Activated CD4-positive, alpha-beta memory T cell treated with anti-CD3 and anti-CD28 coated beads for 36 hours (primary cell): ENCODE measurements around the gene APCDD1. TPM values are rescaled to one million over a fixed set of nuclear protein-coding genes. Genes with fewer than 3 reads are reported as not detected.

ENCODE experiments used
- CTCF ChIA-PET: fragments of 350-600 bp; sonication (Branson Sonifier 250); formaldehyde crosslinking; loops from one replicate; lab custom pipeline; 2021; ENCODE audit warnings: antibody characterized with exemption, inconsistent platforms; lab: Charles Lee
- POLR2A ChIA-PET: fragments of 350-600 bp; sonication (Branson Sonifier 250); formaldehyde crosslinking; loops from one replicate; lab custom pipeline; 2021; ENCODE audit warnings: antibody characterized with exemption; lab: Charles Lee
- DNase-seq: peaks from one replicate; pipeline ENCODE4 v3.0.0-alpha.2; 2020
- H3K27ac Mint-ChIP-seq: one replicate; pipeline ENCODE4 v1.8.0; 2021; ENCODE audit warnings: mixed read lengths
- H3K27me3 Mint-ChIP-seq: one replicate; pipeline ENCODE4 v1.8.0; 2021; ENCODE audit warnings: mixed read lengths
- H3K36me3 Mint-ChIP-seq: one replicate; pipeline ENCODE4 v1.8.0; 2021; ENCODE audit warnings: mixed read lengths
- H3K4me1 Mint-ChIP-seq: one replicate; pipeline ENCODE4 v1.8.0; 2021; ENCODE audit warnings: low read depth, mixed read lengths
- H3K4me3 Mint-ChIP-seq: one replicate; pipeline ENCODE4 v1.8.0; 2021; ENCODE audit warnings: mild to moderate bottlenecking, mixed read lengths
- H3K9me3 Mint-ChIP-seq: one replicate; pipeline ENCODE4 v1.8.0; 2021; ENCODE audit warnings: mixed read lengths
- intact Hi-C: fragments of 100-400 bp; cut with micrococcal nuclease; formaldehyde crosslinking; loops from one replicate; pipeline ENCODE4 v1.15.1; 2023
- total RNA-seq, 2 experiments: library from RNA; stranded (reverse); gene quantifications; one replicate each; pipeline ENCODE4 v1.2.3, GENCODE V29; 2021

The APCDD1 gene
- total RNA-seq, 2 experiments from 2014 or later: not detected

GRCh38 chr18:10514082-10514481 lies 59.6 kb downstream of the APCDD1 start:
- intact Hi-C loops: no loop called here
- DNase-seq: no peak
- H3K27ac Mint-ChIP-seq: no peak overlapping the region
- H3K36me3 Mint-ChIP-seq: no peaks in the 10 kb centered on the region
- ChIA-PET POLR2A (no interaction called here), CTCF (interaction anchor here (0.8 kb wide), 1 partner anchor 72 kb away, joined by 3 read pairs; no protein-coding TSS in a partner anchor)
- H3K4me3 Mint-ChIP-seq: no peak overlapping the region
- no peaks in the 10 kb centered on the region for H3K4me1 Mint-ChIP-seq
- no peaks in the 10 kb centered on the region for H3K9me3 Mint-ChIP-seq
- peaks cover 66% of the 10 kb centered on the region for H3K27me3 Mint-ChIP-seq

- ChIA-PET CTCF (interaction anchor here (0.8 to 6.7 kb wide), 3 partner anchors 23 to 543 kb away, joined by 3 to 79 read pairs (median 3); no protein-coding TSS in a partner anchor), POLR2A (no interaction called here)
- no peak overlapping the region for H3K4me3 Mint-ChIP-seq
- intact Hi-C loops: no loop called here
- no peak for DNase-seq
- no peak overlapping the region for H3K27ac Mint-ChIP-seq
- H3K9me3 Mint-ChIP-seq: no peaks in the 10 kb centered on the region
- peaks cover 69% of the 10 kb centered on the region for H3K27me3 Mint-ChIP-seq
- peaks cover under 1% of the 10 kb centered on the region for H3K4me1 Mint-ChIP-seq
- H3K36me3 Mint-ChIP-seq: no peaks in the 10 kb centered on the region
These were observed 60.2 kb downstream of the APCDD1 start for GRCh38 chr18:10514601-10515000.

GRCh38 chr18:10515456-10515855 lies 61.0 kb downstream of the APCDD1 start:
- Mint-ChIP-seq H3K27me3 (peaks cover 66% of the 10 kb centered on the region), H3K4me1 (peaks cover 5% of the 10 kb centered on the region), H3K9me3 (no peaks in the 10 kb centered on the region), H3K36me3 (no peaks in the 10 kb centered on the region), H3K27ac (no peak overlapping the region), H3K4me3 (no peak overlapping the region)
- POLR2A ChIA-PET: no interaction called here
- CTCF ChIA-PET: interaction anchor here (0.6 to 6.7 kb wide), 3 partner anchors 24 to 544 kb away, joined by 3 to 79 read pairs (median 3); no protein-coding TSS in a partner anchor
- no peak for DNase-seq
- intact Hi-C loops: no loop called here

GRCh38 chr18:10516078-10516477 lies 61.6 kb downstream of the APCDD1 start:
- Mint-ChIP-seq H3K27ac (no peak overlapping the region), H3K4me1 (peaks cover 5% of the 10 kb centered on the region), H3K4me3 (no peak overlapping the region), H3K9me3 (no peaks in the 10 kb centered on the region), H3K36me3 (no peaks in the 10 kb centered on the region), H3K27me3 (peaks cover 61% of the 10 kb centered on the region)
- no peak for DNase-seq
- POLR2A ChIA-PET: no interaction called here
- CTCF ChIA-PET: interaction anchor here (1.5 to 6.7 kb wide), 2 partner anchors 25 to 545 kb away, joined by 3 to 79 read pairs; no protein-coding TSS in a partner anchor
- intact Hi-C loops: no loop called here

GRCh38 chr18:10518595-10519255 lies 64.3 kb downstream of the APCDD1 start:
- POLR2A ChIA-PET: no interaction called here
- peaks cover 5% of the 10 kb centered on the region for H3K4me1 Mint-ChIP-seq
- no peaks in the 10 kb centered on the region for H3K9me3 Mint-ChIP-seq
- H3K4me3 Mint-ChIP-seq: no peak overlapping the region
- H3K36me3 Mint-ChIP-seq: no peaks in the 10 kb centered on the region
- no peak for DNase-seq
- no peak overlapping the region for H3K27ac Mint-ChIP-seq
- peaks cover 48% of the 10 kb centered on the region for H3K27me3 Mint-ChIP-seq
- intact Hi-C loops: no loop called here
- CTCF ChIA-PET: interaction anchor here (0.9 to 6.7 kb wide), 4 partner anchors 8 to 903 kb away, joined by 3 to 79 read pairs (median 4); no protein-coding TSS in a partner anchor

GRCh38 chr18:10519366-10519765 lies 64.9 kb downstream of the APCDD1 start:
- H3K27me3 Mint-ChIP-seq: peaks cover 43% of the 10 kb centered on the region
- CTCF ChIA-PET: interaction anchor here (1.3 to 6.7 kb wide), 2 partner anchors 9 to 548 kb away, joined by 5 to 79 read pairs; no protein-coding TSS in a partner anchor
- no peak for DNase-seq
- H3K27ac Mint-ChIP-seq: no peak overlapping the region
- no peaks in the 10 kb centered on the region for H3K36me3 Mint-ChIP-seq
- H3K4me3 Mint-ChIP-seq: no peak overlapping the region
- no peaks in the 10 kb centered on the region for H3K9me3 Mint-ChIP-seq
- H3K4me1 Mint-ChIP-seq: peaks cover 9% of the 10 kb centered on the region
- POLR2A ChIA-PET: no interaction called here
- intact Hi-C loops: no loop called here

GRCh38 chr18:10519999-10520935 lies 65.8 kb downstream of the APCDD1 start:
- ChIA-PET CTCF (interaction anchor here (0.9 to 6.7 kb wide), 4 partner anchors 9 to 594 kb away, joined by 3 to 79 read pairs (median 4); no protein-coding TSS in a partner anchor), POLR2A (no interaction called here)
- Mint-ChIP-seq H3K4me3 (no peak overlapping the region), H3K27me3 (peaks cover 38% of the 10 kb centered on the region), H3K9me3 (no peaks in the 10 kb centered on the region), H3K4me1 (peaks cover 18% of the 10 kb centered on the region), H3K36me3 (no peaks in the 10 kb centered on the region), H3K27ac (no peak overlapping the region)
- peak; percentile 75 for DNase-seq
- intact Hi-C loops: loop anchor here (1.0 to 10.0 kb wide), 3 partner anchors 395 to 1185 kb away; partner anchors contain the start of gene TWSG1

GRCh38 chr18:10521566-10521965 lies 67.1 kb downstream of the APCDD1 start:
- Mint-ChIP-seq H3K36me3 (peaks cover 3% of the 10 kb centered on the region), H3K9me3 (no peaks in the 10 kb centered on the region), H3K4me1 (peaks cover 20% of the 10 kb centered on the region), H3K4me3 (no peak overlapping the region), H3K27ac (no peak overlapping the region), H3K27me3 (peaks cover 29% of the 10 kb centered on the region)
- ChIA-PET CTCF (no interaction called here), POLR2A (no interaction called here)
- no peak for DNase-seq
- intact Hi-C loops: loop anchor here (10.0 kb wide), 2 partner anchors 397 to 1187 kb away; partner anchors contain the start of gene TWSG1

- Mint-ChIP-seq H3K4me3 (no peak overlapping the region), H3K4me1 (peaks cover 25% of the 10 kb centered on the region), H3K27me3 (peaks cover 19% of the 10 kb centered on the region), H3K36me3 (peaks cover 3% of the 10 kb centered on the region), H3K9me3 (no peaks in the 10 kb centered on the region), H3K27ac (no peak overlapping the region)
- no peak for DNase-seq
- ChIA-PET POLR2A (no interaction called here), CTCF (interaction anchor here (1.0 to 2.3 kb wide), 2 partner anchors 551 to 552 kb away, joined by 3 to 6 read pairs; no protein-coding TSS in a partner anchor)
- intact Hi-C loops: loop anchor here (10.0 kb wide), 2 partner anchors 398 to 1188 kb away; partner anchors contain the start of gene TWSG1
These were observed 68.1 kb downstream of the APCDD1 start for GRCh38 chr18:10522574-10522973.

GRCh38 chr18:10523544-10523943 lies 69.1 kb downstream of the APCDD1 start:
- ChIA-PET POLR2A (no interaction called here), CTCF (interaction anchor here (2.3 kb wide), 1 partner anchor 553 kb away, joined by 6 read pairs; no protein-coding TSS in a partner anchor)
- peaks cover 13% of the 10 kb centered on the region for H3K27me3 Mint-ChIP-seq
- H3K9me3 Mint-ChIP-seq: no peaks in the 10 kb centered on the region
- H3K36me3 Mint-ChIP-seq: peaks cover 3% of the 10 kb centered on the region
- peaks cover 31% of the 10 kb centered on the region for H3K4me1 Mint-ChIP-seq
- no peak overlapping the region for H3K4me3 Mint-ChIP-seq
- H3K27ac Mint-ChIP-seq: no peak overlapping the region
- no peak for DNase-seq
- intact Hi-C loops: loop anchor here (10.0 kb wide), 2 partner anchors 399 to 1189 kb away; partner anchors contain the start of gene TWSG1

GRCh38 chr18:10524507-10525370 lies 70.3 kb downstream of the APCDD1 start:
- peak; percentile 27 for DNase-seq
- Mint-ChIP-seq H3K27me3 (peaks cover 2% of the 10 kb centered on the region), H3K4me1 (peaks cover 40% of the 10 kb centered on the region), H3K9me3 (no peaks in the 10 kb centered on the region), H3K36me3 (peaks cover 3% of the 10 kb centered on the region), H3K4me3 (peak overlapping the region; percentile 94), H3K27ac (peak overlapping the region; percentile 95)
- ChIA-PET POLR2A (no interaction called here), CTCF (no interaction called here)
- intact Hi-C loops: loop anchor here (1.0 to 10.0 kb wide), 7 partner anchors 26 to 1458 kb away; partner anchors contain the start of genes IMPA2, RAB31, RALBP1 and TWSG1
